Neural progenitor cell (in vitro differentiated cells): ENCODE data around the gene TAF10. TPM values are rescaled to one million over a fixed set of nuclear protein-coding genes. Genes with fewer than 3 reads are reported as not detected.

Experiments used
- DNase-seq: peaks from one replicate; pipeline ENCODE4 v3.0.0-alpha.2; 2016; ENCODE audit warnings: low spot score
- H2AFZ ChIP-seq: fragments of 200-600 bp; sonication (generic); replicated peaks from 2 replicates; pipeline ENCODE4 v1.6.1; 2016; ENCODE audit warnings: antibody characterized with exemption
- H3F3A ChIP-seq: fragments of 200-600 bp; sonication (generic); 2 replicates; pipeline ENCODE4 v1.6.1; 2016; ENCODE audit warnings: antibody characterized with exemption, low read depth
- H3K27ac ChIP-seq: fragments of 200-600 bp; sonication (generic); 2 replicates; pipeline ENCODE4 v1.5.1; 2016; ENCODE audit warnings: mild to moderate bottlenecking
- H3K27me3 ChIP-seq: fragments of 200-600 bp; sonication (generic); 2 replicates; pipeline ENCODE4 v1.6.1; 2016; ENCODE audit warnings: mild to moderate bottlenecking, moderate library complexity
- H3K36me3 ChIP-seq: fragments of 200-600 bp; sonication (generic); 2 replicates; pipeline ENCODE4 v1.5.1; 2016
- H3K4me1 ChIP-seq: fragments of 200-600 bp; sonication (generic); 2 replicates; pipeline ENCODE4 v1.6.1; 2016; ENCODE audit warnings: mixed run types
- H3K4me2 ChIP-seq: fragments of 200-600 bp; sonication (generic); 2 replicates; pipeline ENCODE4 v1.6.1; 2016
- H3K4me3 ChIP-seq: fragments of 200-600 bp; sonication (generic); 2 replicates; pipeline ENCODE4 v1.5.1; 2016
- H3K79me2 ChIP-seq: fragments of 200-600 bp; sonication (generic); 2 replicates; pipeline ENCODE4 v1.6.1; 2016; ENCODE audit warnings: low read depth
- H3K9ac ChIP-seq: fragments of 200-600 bp; sonication (generic); 2 replicates; pipeline ENCODE4 v1.6.1; 2016
- H3K9me3 ChIP-seq: fragments of 200-600 bp; sonication (generic); 2 replicates; pipeline ENCODE4 v1.5.1; 2016; ENCODE audit warnings: low read depth
- H4K20me1 ChIP-seq: fragments of 200-600 bp; sonication (generic); 2 replicates; pipeline ENCODE4 v1.6.1; 2016; ENCODE audit warnings: low read depth
- H3K27ac Mint-ChIP-seq: 3 replicates; pipeline ENCODE4 v1.8.0; 2021; ENCODE audit warnings: mixed read lengths
- H3K27me3 Mint-ChIP-seq: 2 replicates; pipeline ENCODE4 v1.8.0; 2022; ENCODE audit warnings: low read depth, mild to moderate bottlenecking, inconsistent platforms, moderate library complexity, mixed read lengths; ENCODE audit not compliant: insufficient read depth
- H3K36me3 Mint-ChIP-seq: 3 replicates; pipeline ENCODE4 v1.8.0; 2021; ENCODE audit warnings: mixed read lengths
- H3K4me1 Mint-ChIP-seq: 3 replicates; pipeline ENCODE4 v1.8.0; 2021; ENCODE audit warnings: mixed read lengths
- H3K4me3 Mint-ChIP-seq: 3 replicates; pipeline ENCODE4 v1.8.0; 2021; ENCODE audit warnings: mild to moderate bottlenecking, moderate library complexity, mixed read lengths
- H3K9me3 Mint-ChIP-seq: 3 replicates; pipeline ENCODE4 v1.8.0; 2020; ENCODE audit warnings: mixed read lengths
- EZH2 ChIP-seq: fragments of 200-600 bp; sonication (generic); IDR thresholded peaks from 2 replicates; pipeline ENCODE4 v1.6.1; 2017; ENCODE audit warnings: antibody characterized with exemption, mild to moderate bottlenecking, moderate library complexity
- EZH2phosphoT487 ChIP-seq: fragments of 200-600 bp; sonication (generic); IDR thresholded peaks from 2 replicates; pipeline ENCODE4 v1.6.1; 2017; ENCODE audit warnings: antibody characterized with exemption
- total RNA-seq: library from RNA; depleted of rRNA; stranded (reverse); fragments of >200 nt; gene quantifications from 2 replicates; pipeline ENCODE4 v1.2.3, GENCODE V29; 2015; ENCODE audit warnings: low replicate concordance
- TF ChIP-seq, protein P1 (sequence below): fragments of 200-600 bp; sonication (generic); IDR thresholded peaks from 2 replicates; pipeline ENCODE4 v1.5.1; 2017; ENCODE audit warnings: antibody characterized with exemption, mild to moderate bottlenecking

The TAF10 gene
- total RNA-seq, 1 donor from 2014 or later, result 34.1 TPM

DNA sequence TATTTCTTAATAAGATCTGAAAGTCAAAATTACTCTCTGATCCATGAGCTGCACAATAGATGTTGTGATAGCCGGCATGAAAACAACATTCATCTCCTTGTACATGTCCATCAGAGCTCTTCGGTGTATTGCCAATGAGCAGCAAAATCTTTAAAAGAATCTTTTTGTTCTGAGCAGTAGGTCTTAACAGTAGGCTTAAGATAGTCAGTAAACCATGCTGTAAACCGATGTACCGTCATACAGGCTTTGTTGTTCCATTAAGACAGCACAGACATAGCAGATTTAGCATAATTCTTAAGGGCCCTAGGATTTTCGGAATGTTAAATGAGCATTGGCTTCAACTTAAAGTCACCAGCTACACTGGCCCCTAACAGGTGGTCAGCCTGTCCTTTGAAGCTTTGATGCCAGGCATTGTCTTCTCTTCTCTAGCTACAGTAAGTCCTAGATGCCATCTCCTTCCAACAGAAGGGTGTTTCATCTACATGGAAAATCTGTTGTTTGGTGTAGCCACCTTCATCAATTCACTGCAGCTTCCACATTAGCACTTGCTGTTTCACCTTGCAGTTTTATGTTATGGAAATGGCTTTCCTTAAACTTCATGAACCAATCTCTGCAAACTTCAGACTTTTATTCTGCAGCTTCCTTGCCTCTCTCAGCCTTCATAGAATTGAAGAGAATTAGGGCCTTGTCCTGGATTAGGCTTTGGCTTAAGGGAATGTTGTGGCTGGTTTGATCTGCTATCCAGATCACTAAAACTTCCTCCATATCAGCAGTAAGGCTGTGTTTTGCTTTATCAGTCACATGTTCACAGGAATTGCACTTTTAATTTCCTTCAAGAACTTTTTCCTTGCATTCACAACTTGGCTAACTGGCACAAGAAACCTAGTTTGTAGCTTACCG is 37.0 kb downstream of the TAF10 start:
- Mint-ChIP-seq H3K4me1 (no peaks in the 10 kb centered on the region), H3K27me3 (no peaks in the 10 kb centered on the region), H3K36me3 (peaks cover 5% of the 10 kb centered on the region), H3K27ac (no peak overlapping the region), H3K9me3 (no peaks in the 10 kb centered on the region), H3K4me3 (no peak overlapping the region)
- Histone ChIP-seq H3K27me3 (no peaks in the 10 kb centered on the region), H3K9ac (no peak overlapping the region), H3K27ac (no peak overlapping the region), H3K36me3 (no peaks in the 10 kb centered on the region), H3K4me3 (no peak overlapping the region), H2AFZ (no peak overlapping the region), H3K4me2 (no peak overlapping the region), H3K4me1 (no peaks in the 10 kb centered on the region), H3K9me3 (no peaks in the 10 kb centered on the region), H4K20me1 (no peaks in the 10 kb centered on the region), H3F3A (no peaks in the 10 kb centered on the region), H3K79me2 (no peaks in the 10 kb centered on the region)
- TF ChIP-seq, protein P1, sequence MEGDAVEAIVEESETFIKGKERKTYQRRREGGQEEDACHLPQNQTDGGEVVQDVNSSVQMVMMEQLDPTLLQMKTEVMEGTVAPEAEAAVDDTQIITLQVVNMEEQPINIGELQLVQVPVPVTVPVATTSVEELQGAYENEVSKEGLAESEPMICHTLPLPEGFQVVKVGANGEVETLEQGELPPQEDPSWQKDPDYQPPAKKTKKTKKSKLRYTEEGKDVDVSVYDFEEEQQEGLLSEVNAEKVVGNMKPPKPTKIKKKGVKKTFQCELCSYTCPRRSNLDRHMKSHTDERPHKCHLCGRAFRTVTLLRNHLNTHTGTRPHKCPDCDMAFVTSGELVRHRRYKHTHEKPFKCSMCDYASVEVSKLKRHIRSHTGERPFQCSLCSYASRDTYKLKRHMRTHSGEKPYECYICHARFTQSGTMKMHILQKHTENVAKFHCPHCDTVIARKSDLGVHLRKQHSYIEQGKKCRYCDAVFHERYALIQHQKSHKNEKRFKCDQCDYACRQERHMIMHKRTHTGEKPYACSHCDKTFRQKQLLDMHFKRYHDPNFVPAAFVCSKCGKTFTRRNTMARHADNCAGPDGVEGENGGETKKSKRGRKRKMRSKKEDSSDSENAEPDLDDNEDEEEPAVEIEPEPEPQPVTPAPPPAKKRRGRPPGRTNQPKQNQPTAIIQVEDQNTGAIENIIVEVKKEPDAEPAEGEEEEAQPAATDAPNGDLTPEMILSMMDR, result no peak
- TF ChIP-seq EZH2, result no peak
- TF ChIP-seq EZH2phosphoT487, result no peak
- no peak for DNase-seq

DNA sequence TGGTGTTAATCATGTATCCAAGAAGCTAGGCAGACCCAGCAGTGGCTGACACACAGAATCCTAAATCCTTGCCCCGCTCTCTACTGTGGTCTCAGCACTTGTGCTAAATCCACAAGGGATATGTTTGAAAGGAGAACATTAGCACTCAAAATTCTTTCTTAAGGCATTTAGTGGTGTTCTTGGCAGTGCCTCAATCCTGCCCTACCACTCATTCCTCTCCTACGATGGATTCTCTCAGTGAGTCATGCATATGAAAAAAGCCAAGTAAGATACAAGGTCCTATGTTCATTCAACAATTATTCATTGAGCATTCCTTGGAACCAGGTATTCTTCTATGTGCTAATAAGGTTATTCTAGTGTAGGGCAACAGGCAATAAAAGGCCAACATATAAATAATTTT is 39.8 kb downstream of the TAF10 start:
- no peak overlapping the region for H3K4me3 ChIP-seq

DNA sequence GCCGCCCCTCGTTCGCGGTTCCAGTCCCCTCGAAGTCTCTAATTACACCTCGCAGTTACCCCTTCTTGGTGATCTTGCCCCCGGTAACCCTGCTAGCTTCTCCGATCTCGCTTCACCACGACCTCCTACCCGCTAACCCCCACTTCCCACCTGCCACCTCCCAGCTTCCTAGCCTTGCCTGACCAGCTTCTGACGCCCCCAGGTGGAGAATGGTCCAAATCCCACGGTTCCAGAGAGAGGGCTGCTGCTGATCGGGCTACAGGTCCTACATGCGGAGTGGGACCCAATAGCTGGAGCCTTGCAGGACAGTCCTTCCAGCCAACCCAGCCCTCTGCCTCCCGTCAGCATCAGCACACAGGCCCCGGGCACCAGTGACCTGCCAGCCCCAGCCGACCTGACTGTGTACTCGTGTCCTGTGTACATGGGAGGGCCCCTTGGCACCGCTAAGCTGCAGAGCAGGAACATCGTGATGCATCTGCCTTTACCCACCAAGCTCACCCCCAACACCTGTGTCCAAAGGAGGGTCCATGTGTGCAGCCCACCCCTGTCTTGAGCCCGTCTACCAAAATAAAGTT is 40.5 kb downstream of the TAF10 start:
- Histone ChIP-seq H3K4me3 (no peak overlapping the region), H3F3A (no peaks in the 10 kb centered on the region), H3K4me1 (no peaks in the 10 kb centered on the region), H3K9ac (no peak overlapping the region), H3K36me3 (no peaks in the 10 kb centered on the region), H3K4me2 (no peak overlapping the region), H3K9me3 (no peaks in the 10 kb centered on the region), H3K27me3 (no peaks in the 10 kb centered on the region), H3K27ac (no peak overlapping the region), H3K79me2 (no peaks in the 10 kb centered on the region), H2AFZ (no peak overlapping the region), H4K20me1 (no peaks in the 10 kb centered on the region)
- Mint-ChIP-seq H3K4me3 (no peak overlapping the region), H3K27me3 (no peaks in the 10 kb centered on the region), H3K27ac (no peak overlapping the region), H3K9me3 (no peaks in the 10 kb centered on the region), H3K4me1 (peaks cover 6% of the 10 kb centered on the region), H3K36me3 (peaks cover 9% of the 10 kb centered on the region)
- no peak for DNase-seq
- TF ChIP-seq EZH2phosphoT487, result no peak
- no peak for TF ChIP-seq EZH2
- TF ChIP-seq, protein P1, result no peak

More for the DNA sequence above, 39.8 kb downstream of the TAF10 start:
- Histone ChIP-seq H3K9ac (no peak overlapping the region), H3K27ac (no peak overlapping the region), H3K9me3 (no peaks in the 10 kb centered on the region), H3K27me3 (no peaks in the 10 kb centered on the region), H2AFZ (no peak overlapping the region), H3K79me2 (no peaks in the 10 kb centered on the region), H4K20me1 (no peaks in the 10 kb centered on the region), H3K4me2 (no peak overlapping the region), H3K4me1 (no peaks in the 10 kb centered on the region), H3F3A (no peaks in the 10 kb centered on the region), H3K36me3 (no peaks in the 10 kb centered on the region)
- H3K4me1 Mint-ChIP-seq, result peaks cover 6% of the 10 kb centered on the region
- TF ChIP-seq EZH2, result no peak
- TF ChIP-seq, protein P1, result no peak
- TF ChIP-seq EZH2phosphoT487, result no peak
- no peak for DNase-seq
- H3K4me3 Mint-ChIP-seq, result no peak overlapping the region
- H3K9me3 Mint-ChIP-seq, result no peaks in the 10 kb centered on the region
- no peaks in the 10 kb centered on the region for H3K27me3 Mint-ChIP-seq
- peaks cover 8% of the 10 kb centered on the region for H3K36me3 Mint-ChIP-seq
- H3K27ac Mint-ChIP-seq, result no peak overlapping the region
